Glomerular visceral epithelial cell (primary cell): ENCODE data around the gene CFAP47.

Experiments used
- DNase-seq: peaks from one replicate; pipeline ENCODE4 v3.0.0-alpha.2; 2016; ENCODE audit errors: extremely low spot score

The CFAP47 gene

GRCh38 chrX:36241397-36241796 lies 321.9 kb downstream of the CFAP47 start:
- DNase-seq: no peak

GRCh38 chrX:36266155-36266554 lies 346.6 kb downstream of the CFAP47 start:
- no peak for DNase-seq

- DNase-seq: no peak
Observed at GRCh38 chrX:36310136-36310535, 390.6 kb downstream of the CFAP47 start.

GRCh38 chrX:36314303-36314702 lies 394.8 kb downstream of the CFAP47 start:
- no peak for DNase-seq

GRCh38 chrX:36334572-36334971 lies 415.0 kb downstream of the CFAP47 start:
- no peak for DNase-seq

- DNase-seq: no peak
Observed at GRCh38 chrX:36336751-36337150, 417.2 kb downstream of the CFAP47 start.

GRCh38 chrX:36344301-36344700 lies 424.8 kb downstream of the CFAP47 start:
- no peak for DNase-seq

- DNase-seq: no peak
Observed at GRCh38 chrX:36348509-36348908, 429.0 kb downstream of the CFAP47 start.

GRCh38 chrX:36357855-36358254 lies 438.3 kb downstream of the CFAP47 start:
- no peak for DNase-seq

GRCh38 chrX:36364262-36364661 lies 444.7 kb downstream of the CFAP47 start:
- no peak for DNase-seq

- no peak for DNase-seq
Observed at GRCh38 chrX:36383495-36383894, 464.0 kb downstream of the CFAP47 start.

GRCh38 chrX:36388901-36389300 lies 469.4 kb downstream of the CFAP47 start:
- DNase-seq: peak; percentile 7

- no peak for DNase-seq
Observed at GRCh38 chrX:36401774-36402173, 482.2 kb downstream of the CFAP47 start.

- no peak for DNase-seq
Observed at GRCh38 chrX:36407836-36408235, 488.3 kb downstream of the CFAP47 start.

GRCh38 chrX:36414056-36414455 lies 494.5 kb downstream of the CFAP47 start:
- peak; percentile 64 for DNase-seq

- no peak for DNase-seq
Observed at GRCh38 chrX:36422368-36422767, 502.8 kb downstream of the CFAP47 start.

- DNase-seq: peak; percentile 90
Observed at GRCh38 chrX:36431819-36432218, 512.3 kb downstream of the CFAP47 start.

GRCh38 chrX:36434522-36434921 lies 515.0 kb downstream of the CFAP47 start:
- peak; percentile 4 for DNase-seq
